Breast epithelium (tissue), 4 donors: Measurements from ENCODE around the gene PPP1R36. TPM values are rescaled to one million over a fixed set of nuclear protein-coding genes. Genes with fewer than 3 reads are reported as not detected.

Experiments used
- DNase-seq, 2 donors: peaks; one replicate each; pipeline ENCODE4 v3.0.0-alpha.2; 2019; ENCODE audit warnings: low spot score in 2 of 2
- H3K27ac ChIP-seq, 2 donors: fragments of 200-600 bp; sonication (generic) in 1 of 2; one replicate each; pipeline ENCODE4 v1.5.1; 2016 to 2019; ENCODE audit warnings: mild to moderate bottlenecking in 1 of 2
- H3K27me3 ChIP-seq, 2 donors: fragments of 200-600 bp; sonication (generic) in 1 of 2; one replicate each; pipeline versions ENCODE4 v1.5.1 to v1.6.0; 2017 to 2019; ENCODE audit warnings: control low read depth in 1 of 2, mild to moderate bottlenecking in 1 of 2
- H3K36me3 ChIP-seq: fragments of 200-600 bp; one replicate; pipeline ENCODE4 v1.5.1; 2019
- H3K4me1 ChIP-seq, 2 donors: fragments of 200-600 bp; sonication (generic); one replicate each; pipeline ENCODE4 v1.5.1; 2016 to 2019; ENCODE audit warnings: control low read depth in 1 of 2
- H3K4me3 ChIP-seq, 3 donors: fragments of 200-600 bp; sonication (generic); 1 replicate in 2 of 3; 2 replicates in 1 of 3; pipeline ENCODE4 v1.5.1; 2016 to 2019; ENCODE audit warnings: mild to moderate bottlenecking in 3 of 3, moderate library complexity in 2 of 3
- H3K9me3 ChIP-seq, 2 donors: fragments of 200-600 bp; sonication (generic) in 1 of 2; one replicate each; pipeline ENCODE4 v1.5.1; 2016 to 2019; ENCODE audit warnings: control low read depth in 1 of 2
- POLR2A ChIP-seq: fragments of 450-650 bp; IDR thresholded peaks from one replicate; pipeline ENCODE4 v1.6.1; 2016; ENCODE audit warnings: antibody characterized with exemption, mild to moderate bottlenecking, moderate library complexity
- POLR2AphosphoS5 ChIP-seq, 3 donors: sonication (generic); formaldehyde crosslinking; IDR thresholded peaks; one replicate each; pipeline ENCODE4 v1.6.1; 2017; ENCODE audit warnings: antibody characterized with exemption in 3 of 3
- intact Hi-C: fragments of 100-400 bp; cut with DNase I; formaldehyde crosslinking; loops from one replicate; pipeline ENCODE4 v1.15.1; 2023; ENCODE audit warnings: low total_unique reads
- total RNA-seq, 3 donors: library from RNA; depleted of rRNA; stranded (reverse); fragments of >200 nt; gene quantifications; one replicate each; pipeline ENCODE4 v1.1.0, GENCODE V29; 2016
- TF ChIP-seq, protein P1 (sequence below), 3 donors: fragments of 450-650 bp; IDR thresholded peaks; one replicate each; pipeline ENCODE4 v1.5.1; 2016 to 2017; ENCODE audit warnings: antibody characterized with exemption in 3 of 3, mild to moderate bottlenecking in 3 of 3, moderate library complexity in 3 of 3

Gene PPP1R36
- total RNA-seq, 3 donors from 2014 or later = 2.3 to 6.4 (median 3.4) TPM

- Histone ChIP-seq H3K4me1 (no peaks in the 10 kb centered on the region), H3K27ac (no peak overlapping the region), H3K36me3 (no peaks in the 10 kb centered on the region), H3K9me3 (peaks cover 0 to 7% of the 10 kb centered on the region in 2 donors), H3K4me3 (peak overlapping the region; percentile 51 to 76 (median 71)), H3K27me3 (no peaks in the 10 kb centered on the region)
- intact Hi-C loops = no loop called here
- TF ChIP-seq POLR2A = no peak
- TF ChIP-seq, protein P1, sequence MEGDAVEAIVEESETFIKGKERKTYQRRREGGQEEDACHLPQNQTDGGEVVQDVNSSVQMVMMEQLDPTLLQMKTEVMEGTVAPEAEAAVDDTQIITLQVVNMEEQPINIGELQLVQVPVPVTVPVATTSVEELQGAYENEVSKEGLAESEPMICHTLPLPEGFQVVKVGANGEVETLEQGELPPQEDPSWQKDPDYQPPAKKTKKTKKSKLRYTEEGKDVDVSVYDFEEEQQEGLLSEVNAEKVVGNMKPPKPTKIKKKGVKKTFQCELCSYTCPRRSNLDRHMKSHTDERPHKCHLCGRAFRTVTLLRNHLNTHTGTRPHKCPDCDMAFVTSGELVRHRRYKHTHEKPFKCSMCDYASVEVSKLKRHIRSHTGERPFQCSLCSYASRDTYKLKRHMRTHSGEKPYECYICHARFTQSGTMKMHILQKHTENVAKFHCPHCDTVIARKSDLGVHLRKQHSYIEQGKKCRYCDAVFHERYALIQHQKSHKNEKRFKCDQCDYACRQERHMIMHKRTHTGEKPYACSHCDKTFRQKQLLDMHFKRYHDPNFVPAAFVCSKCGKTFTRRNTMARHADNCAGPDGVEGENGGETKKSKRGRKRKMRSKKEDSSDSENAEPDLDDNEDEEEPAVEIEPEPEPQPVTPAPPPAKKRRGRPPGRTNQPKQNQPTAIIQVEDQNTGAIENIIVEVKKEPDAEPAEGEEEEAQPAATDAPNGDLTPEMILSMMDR (IDR thresholded peaks at IDR 0.05) = no peak
- no peak for TF ChIP-seq POLR2AphosphoS5 (IDR thresholded peaks at IDR 0.05)
- DNase-seq = no peak
These were observed 6.9 kb upstream of the PPP1R36 start for GRCh38 chr14:64542836-64543201.

DNA sequence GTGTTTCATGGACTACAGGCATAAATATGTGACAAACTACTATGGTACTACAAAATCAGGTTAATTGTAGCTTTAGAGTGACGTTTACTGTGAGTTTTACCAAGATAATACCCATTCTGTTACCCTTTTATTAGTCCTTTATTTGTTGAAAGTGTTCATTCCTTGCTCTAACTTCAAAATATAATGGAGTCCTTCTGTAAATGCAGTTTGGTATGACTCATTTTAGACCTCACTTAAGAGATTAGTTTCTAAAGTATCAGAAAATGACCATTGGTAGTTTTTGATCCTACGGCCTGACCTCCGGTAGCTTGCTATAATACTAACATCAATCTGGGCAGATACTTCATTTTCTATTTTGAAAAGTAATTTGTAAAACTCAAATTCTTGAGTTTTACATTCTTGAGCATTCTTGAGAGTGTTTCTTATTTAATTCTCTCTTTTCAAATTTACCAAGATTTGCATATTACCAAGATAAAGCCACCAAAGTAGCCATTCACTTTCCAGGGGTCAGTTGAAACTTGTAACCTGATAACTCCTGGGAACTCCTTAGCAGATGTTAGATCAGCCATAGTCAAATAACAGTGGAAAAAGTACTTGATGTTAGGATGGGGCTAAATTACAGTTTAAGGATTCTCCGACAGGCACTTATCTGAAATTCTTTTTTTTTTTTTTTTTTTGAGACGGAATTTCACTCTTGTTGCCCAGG lies 5.0 kb upstream of the PPP1R36 start:
- intact Hi-C loops = no loop called here
- H3K9me3 ChIP-seq = peaks cover 0 to 7% of the 10 kb centered on the region in 2 donors
- TF ChIP-seq, protein P1 (IDR thresholded peaks at IDR 0.05) = no peak
- TF ChIP-seq POLR2A (no peak), POLR2AphosphoS5 (IDR thresholded peaks at IDR 0.05) (no peak)
- H3K4me3 ChIP-seq = no peak overlapping the region
- peaks cover 1 to 3% of the 10 kb centered on the region in 2 donors for H3K27me3 ChIP-seq
- no peak overlapping the region for H3K27ac ChIP-seq
- H3K4me1 ChIP-seq = no peaks in the 10 kb centered on the region
- no peak for DNase-seq
- H3K36me3 ChIP-seq = no peaks in the 10 kb centered on the region

DNA sequence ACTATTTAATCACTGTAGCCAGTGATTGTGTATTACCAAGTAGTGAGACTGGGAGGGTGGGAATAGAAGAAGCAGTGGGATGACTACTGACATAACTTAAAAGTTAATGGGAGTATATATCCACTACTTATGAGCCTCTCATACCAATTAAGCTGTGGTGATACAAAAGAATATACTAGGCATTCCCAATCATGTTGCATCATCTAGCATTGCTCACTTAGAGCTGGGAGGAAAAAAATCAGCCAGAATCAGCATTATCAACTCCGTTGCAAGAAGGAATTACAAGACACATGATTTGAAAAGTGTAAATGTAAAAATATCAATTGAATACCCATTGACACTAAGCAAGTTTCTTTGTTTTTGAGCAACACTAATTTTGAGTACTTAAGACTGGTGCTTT lies 745 bp upstream of the PPP1R36 start:
- Histone ChIP-seq H3K4me3 (no peak overlapping the region), H3K4me1 (no peaks in the 10 kb centered on the region), H3K27me3 (peaks cover 3 to 6% of the 10 kb centered on the region in 2 donors), H3K27ac (no peak overlapping the region), H3K36me3 (no peaks in the 10 kb centered on the region), H3K9me3 (no peaks in the 10 kb centered on the region)
- intact Hi-C loops = no loop called here
- no peak for DNase-seq
- no peak for TF ChIP-seq POLR2A
- TF ChIP-seq, protein P1 (IDR thresholded peaks at IDR 0.05) = no peak
- no peak for TF ChIP-seq POLR2AphosphoS5 (IDR thresholded peaks at IDR 0.05)

GRCh38 chr14:64550621-64551333 lies 1.0 kb downstream of the PPP1R36 start:
- Histone ChIP-seq H3K9me3 (no peaks in the 10 kb centered on the region), H3K4me1 (no peaks in the 10 kb centered on the region), H3K27ac (no peak overlapping the region), H3K36me3 (no peaks in the 10 kb centered on the region), H3K4me3 (no peak overlapping the region), H3K27me3 (peaks cover 3 to 6% of the 10 kb centered on the region in 2 donors)
- DNase-seq = no peak
- intact Hi-C loops = no loop called here
- TF ChIP-seq POLR2A (no peak), POLR2AphosphoS5 (IDR thresholded peaks at IDR 0.05) (no peak)
- TF ChIP-seq, protein P1 (IDR thresholded peaks at IDR 0.05) = no peak

- no peak overlapping the region for H3K27ac ChIP-seq
- intact Hi-C loops = no loop called here
- DNase-seq = no peak
- TF ChIP-seq POLR2AphosphoS5 (IDR thresholded peaks at IDR 0.05) (no peak), POLR2A (no peak)
- TF ChIP-seq, protein P1 (IDR thresholded peaks at IDR 0.05) = no peak
- H3K27me3 ChIP-seq = peaks cover 3 to 5% of the 10 kb centered on the region in 2 donors
- no peaks in the 10 kb centered on the region for H3K4me1 ChIP-seq
- no peaks in the 10 kb centered on the region for H3K36me3 ChIP-seq
- H3K4me3 ChIP-seq = no peak overlapping the region
- H3K9me3 ChIP-seq = no peaks in the 10 kb centered on the region
These were observed 4.8 kb downstream of the PPP1R36 start for GRCh38 chr14:64554556-64554955.
